ENCODE results near the gene TUT7. TPM values are rescaled to one million over a fixed set of nuclear protein-coding genes. Genes with fewer than 3 reads are reported as not detected.
"Not testable (repeated sequence)": the region's sequence is repeated elsewhere in the genome, so short reads cannot be mapped to it uniquely, and the experiment has no call there.

Gene TUT7
- total RNA-seq, 1 experiment from 2014 or later, result 24.5 TPM

DNA sequence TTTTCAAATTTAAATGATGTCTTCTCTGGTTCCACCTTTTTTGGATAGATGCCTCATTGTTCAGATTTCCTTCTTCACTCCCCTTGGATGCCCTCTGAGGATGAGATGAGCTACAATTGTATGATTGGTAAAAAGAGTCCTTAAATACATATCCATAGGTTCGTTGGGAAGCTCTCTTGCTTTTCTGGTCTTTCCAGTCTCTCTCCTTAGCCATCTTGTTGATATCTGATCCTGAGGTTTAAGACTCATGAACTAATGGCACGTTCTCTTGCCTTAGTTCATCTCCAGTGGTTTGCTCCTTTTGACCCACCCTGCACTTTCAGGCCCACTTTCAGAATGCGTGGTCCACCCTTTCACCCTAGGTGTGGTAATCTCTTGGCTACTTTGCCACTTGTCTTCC is 33.2 kb upstream of the TUT7 start (continued):
- TF ChIP-seq ZNF121 (CRISPR knock-in tag; IDR thresholded peaks at IDR 0.05), result no peak

- POLR2A ChIA-PET; CTCF ChIA-PET; H3K27ac Mint-ChIP-seq; ATAC-seq; H3K4me3 Mint-ChIP-seq; DNase-seq (ENCODE audit: low spot score); H3K4me1 Mint-ChIP-seq: not testable (repeated sequence)
- peaks cover 33% of the 10 kb centered on the region for H3K36me3 Mint-ChIP-seq
- H3K27me3 Mint-ChIP-seq (ENCODE audit: low read depth), result peaks cover 44% of the 10 kb centered on the region
- peaks cover 82% of the 10 kb centered on the region for H3K9me3 Mint-ChIP-seq
Measured at GRCh38 chr9:86383000-86383399, 28.8 kb upstream of the TUT7 start.

DNA sequence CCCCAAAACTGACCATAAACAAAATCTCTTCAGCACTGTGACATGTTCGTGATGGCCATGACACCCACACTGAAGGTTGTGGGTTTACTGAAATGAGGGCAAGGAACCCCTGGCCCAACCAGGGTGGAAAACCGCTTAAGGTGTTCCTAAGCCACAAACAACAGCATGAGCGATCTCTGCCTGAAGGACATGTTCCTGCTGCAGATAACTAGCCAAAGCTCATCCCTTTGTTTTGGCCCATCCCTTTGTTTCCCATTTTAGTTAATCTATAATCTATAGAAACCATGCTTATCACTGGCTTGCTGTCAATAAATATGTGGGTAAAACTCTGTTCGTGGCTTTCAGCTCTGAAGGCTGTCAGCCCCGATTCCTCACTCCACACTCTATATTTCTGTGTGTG is 21.8 kb upstream of the TUT7 start:
- ChIA-PET POLR2A (no interaction called here), CTCF (interaction anchor here (1.1 kb wide), 1 partner anchor 38 kb away, joined by 3 read pairs; no protein-coding TSS in a partner anchor)
- ATAC-seq, result no peak
- TF ChIP-seq PREB (CRISPR knock-in tag; IDR thresholded peaks at IDR 0.05; ENCODE audit: borderline replicate concordance) (no peak), ZNF671 (CRISPR knock-in tag; IDR thresholded peaks at IDR 0.05) (no peak), EMX1 (CRISPR knock-in tag; IDR thresholded peaks at IDR 0.05) (no peak), MLX (CRISPR knock-in tag; IDR thresholded peaks at IDR 0.05) (no peak), ATF1 (CRISPR knock-in tag; IDR thresholded peaks at IDR 0.05) (no peak), ZNF232 (CRISPR knock-in tag; IDR thresholded peaks at IDR 0.05) (no peak), ZNF416 (CRISPR knock-in tag; IDR thresholded peaks at IDR 0.05) (no peak), FOXP4 (CRISPR knock-in tag; IDR thresholded peaks at IDR 0.05) (no peak), TP53 (CRISPR knock-in tag; IDR thresholded peaks at IDR 0.05) (no peak), MXD4 (CRISPR knock-in tag; IDR thresholded peaks at IDR 0.05; ENCODE audit: borderline replicate concordance) (no peak), MAX (CRISPR knock-in tag; IDR thresholded peaks at IDR 0.05) (no peak)
- TF ChIP-seq, protein P1, sequence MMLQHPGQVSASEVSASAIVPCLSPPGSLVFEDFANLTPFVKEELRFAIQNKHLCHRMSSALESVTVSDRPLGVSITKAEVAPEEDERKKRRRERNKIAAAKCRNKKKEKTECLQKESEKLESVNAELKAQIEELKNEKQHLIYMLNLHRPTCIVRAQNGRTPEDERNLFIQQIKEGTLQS (CRISPR knock-in tag; conservative IDR thresholded peaks at IDR 0.05), result no peak
- TF ChIP-seq, protein P2, sequence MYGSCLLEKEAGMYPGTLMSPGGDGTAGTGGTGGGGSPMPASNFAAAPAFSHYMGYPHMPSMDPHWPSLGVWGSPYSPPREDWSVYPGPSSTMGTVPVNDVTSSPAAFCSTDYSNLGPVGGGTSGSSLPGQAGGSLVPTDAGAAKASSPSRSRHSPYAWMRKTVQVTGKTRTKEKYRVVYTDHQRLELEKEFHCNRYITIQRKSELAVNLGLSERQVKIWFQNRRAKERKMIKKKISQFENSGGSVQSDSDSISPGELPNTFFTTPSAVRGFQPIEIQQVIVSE (CRISPR knock-in tag; IDR thresholded peaks at IDR 0.05; ENCODE audit: borderline replicate concordance), result no peak
- TF ChIP-seq, protein P3, sequence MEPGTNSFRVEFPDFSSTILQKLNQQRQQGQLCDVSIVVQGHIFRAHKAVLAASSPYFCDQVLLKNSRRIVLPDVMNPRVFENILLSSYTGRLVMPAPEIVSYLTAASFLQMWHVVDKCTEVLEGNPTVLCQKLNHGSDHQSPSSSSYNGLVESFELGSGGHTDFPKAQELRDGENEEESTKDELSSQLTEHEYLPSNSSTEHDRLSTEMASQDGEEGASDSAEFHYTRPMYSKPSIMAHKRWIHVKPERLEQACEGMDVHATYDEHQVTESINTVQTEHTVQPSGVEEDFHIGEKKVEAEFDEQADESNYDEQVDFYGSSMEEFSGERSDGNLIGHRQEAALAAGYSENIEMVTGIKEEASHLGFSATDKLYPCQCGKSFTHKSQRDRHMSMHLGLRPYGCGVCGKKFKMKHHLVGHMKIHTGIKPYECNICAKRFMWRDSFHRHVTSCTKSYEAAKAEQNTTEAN (CRISPR knock-in tag; IDR thresholded peaks at IDR 0.05), result no peak
- Mint-ChIP-seq H3K9me3 (peaks cover 67% of the 10 kb centered on the region), H3K36me3 (peaks cover 39% of the 10 kb centered on the region), H3K4me3 (no peak overlapping the region), H3K27me3 (ENCODE audit: low read depth) (peaks cover 31% of the 10 kb centered on the region), H3K27ac (no peak overlapping the region), H3K4me1 (no peaks in the 10 kb centered on the region)
- no peak for DNase-seq (ENCODE audit: low spot score)

GRCh38 chr9:86369810-86370209 is 15.6 kb upstream of the TUT7 start:
- Mint-ChIP-seq H3K4me3 (no peak overlapping the region), H3K36me3 (peaks cover 37% of the 10 kb centered on the region), H3K4me1 (no peaks in the 10 kb centered on the region), H3K27ac (no peak overlapping the region), H3K27me3 (ENCODE audit: low read depth) (peaks cover 41% of the 10 kb centered on the region), H3K9me3 (peaks cover 69% of the 10 kb centered on the region)
- DNase-seq (ENCODE audit: low spot score) (no peak), ATAC-seq (no peak)
- CTCF ChIA-PET, result interaction anchor here (0.7 kb wide), 1 partner anchor 955 kb away, joined by 5 read pairs; no protein-coding TSS in a partner anchor
- POLR2A ChIA-PET, result no interaction called here
- TF ChIP-seq MLX (CRISPR knock-in tag; IDR thresholded peaks at IDR 0.05), result no peak
- no peak for TF ChIP-seq SP1 (CRISPR knock-in tag; conservative IDR thresholded peaks at IDR 0.05)
- no peak for TF ChIP-seq HMGXB4 (CRISPR knock-in tag; IDR thresholded peaks at IDR 0.05)
- no peak for TF ChIP-seq IRF1 (CRISPR knock-in tag; IDR thresholded peaks at IDR 0.05)
- no peak for TF ChIP-seq GABPB1 (CRISPR knock-in tag; IDR thresholded peaks at IDR 0.05)
